ENCODE data around the gene TRDN.

- TF ChIP-seq CTCF (IDR thresholded peaks at IDR 0.05): no peak
- TF ChIP-seq POLR2A (IDR thresholded peaks at IDR 0.05): no peak
These were observed 65.7 kb downstream of the TRDN start for GRCh38 chr6:123570813-123571684.

Data from testis (tissue), 2 donors.